GM18505 (cell line): ENCODE measurements around the gene COX5A.
A peak's percentile ranks its signal among the peaks of the same experiment; 100 is the strongest.
"Not testable (repeated sequence)": the region's sequence is repeated elsewhere in the genome, so short reads cannot be mapped to it uniquely, and the experiment has no call there.

ENCODE experiments used
- ATAC-seq: cut with Tn5 transposase; IDR thresholded peaks from one replicate; pipeline ENCODE4 v1.9.1; 2021; ENCODE audit not compliant: unreplicated experiment
- POLR2A ChIP-seq: IDR thresholded peaks from 4 replicates; pipeline ENCODE4 v1.6.1; 2011; ENCODE audit warnings: borderline replicate concordance; ENCODE audit not compliant: insufficient read depth, insufficient read length; ENCODE audit errors: extremely low read depth

Gene COX5A

DNA sequence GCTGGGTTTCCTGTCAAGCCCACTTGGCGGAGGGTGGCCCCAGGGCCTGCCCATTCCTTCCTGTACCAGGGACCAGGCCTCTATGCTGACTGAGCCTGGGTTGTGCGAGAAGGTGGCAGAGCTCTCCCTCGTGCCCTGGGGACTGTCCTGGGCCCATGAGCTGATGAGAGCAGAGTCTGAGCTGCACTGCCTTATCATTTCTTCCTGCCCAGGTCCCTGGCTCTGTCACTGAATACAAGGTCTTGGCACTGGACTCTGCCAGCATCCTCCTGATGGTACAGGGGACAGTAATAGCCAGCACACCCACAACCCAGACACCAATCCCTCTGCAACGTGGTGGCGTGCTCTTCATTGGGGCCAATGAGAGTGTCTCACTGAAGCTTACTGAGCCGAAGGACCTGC is 40.6 kb downstream of the COX5A start:
- TF ChIP-seq POLR2A, result no peak
- no peak for ATAC-seq

DNA sequence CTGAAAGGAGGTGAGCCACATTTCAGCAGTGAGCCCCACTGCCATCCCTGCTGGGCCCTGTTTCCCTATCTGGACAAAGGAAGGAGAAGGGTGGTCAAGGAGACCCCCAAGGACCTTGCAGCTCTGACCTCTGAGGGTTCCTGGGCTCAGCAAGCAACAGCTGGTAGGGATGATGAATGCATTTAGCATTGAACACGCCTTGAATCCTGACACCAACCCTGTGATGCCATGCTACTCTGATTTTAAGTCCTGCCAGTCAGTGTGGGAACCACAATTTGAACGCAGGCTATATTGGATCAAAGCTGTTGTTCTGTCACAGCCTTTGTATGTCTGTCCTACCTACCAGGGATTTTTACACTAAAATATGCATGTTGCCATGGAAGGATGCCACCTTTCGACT is 41.6 kb downstream of the COX5A start:
- TF ChIP-seq POLR2A, result no peak
- no peak for ATAC-seq

GRCh38 chr15:74895830-74896229 is 42.0 kb downstream of the COX5A start:
- no peak for TF ChIP-seq POLR2A
- no peak for ATAC-seq

DNA sequence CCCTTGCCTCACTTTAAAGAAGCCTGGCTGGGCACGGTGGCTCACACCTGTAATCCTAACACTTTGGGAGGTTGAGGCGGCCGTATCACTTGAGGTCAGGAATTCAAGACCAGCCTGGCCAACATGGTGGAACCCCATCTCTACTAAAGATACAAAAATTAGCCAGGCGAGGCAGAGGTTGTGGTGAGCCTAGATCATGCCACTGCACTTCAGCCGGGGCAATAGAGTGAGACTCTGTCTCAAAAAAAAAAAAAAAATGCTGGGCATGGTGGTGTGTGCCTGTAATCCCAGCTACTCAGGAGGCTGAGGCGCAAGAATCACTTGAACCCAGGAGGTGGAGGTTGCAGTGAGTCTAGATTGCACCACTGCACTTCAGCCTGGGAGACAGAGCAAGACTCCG is 43.5 kb downstream of the COX5A start:
- not testable (repeated sequence) for ATAC-seq

DNA sequence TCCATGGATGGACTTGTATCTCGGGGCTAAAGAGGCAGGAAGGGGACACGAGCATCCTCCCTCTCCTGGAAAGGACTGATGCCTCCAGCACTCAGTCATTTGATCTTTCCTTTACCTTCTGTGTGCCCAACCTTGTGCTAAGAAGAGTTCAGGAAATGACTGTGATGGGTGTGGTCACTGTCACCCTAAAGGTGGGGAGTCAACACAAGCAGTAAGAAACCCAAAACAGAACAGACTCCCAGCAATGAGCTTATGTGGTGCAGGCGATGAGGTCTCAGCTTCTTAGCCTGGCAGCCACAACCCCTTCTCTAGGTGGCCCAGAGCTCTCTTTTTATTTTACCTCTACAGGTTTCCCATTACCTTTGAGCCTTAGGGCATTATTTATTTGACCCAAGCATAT is 44.2 kb downstream of the COX5A start:
- TF ChIP-seq POLR2A, result no peak
- ATAC-seq, result no peak

- no peak for ATAC-seq
- no peak for TF ChIP-seq POLR2A
Measured at GRCh38 chr15:74892931-74893330, 44.9 kb downstream of the COX5A start.

- no peak for TF ChIP-seq POLR2A
- ATAC-seq, result no peak
Measured at GRCh38 chr15:74892313-74892712, 45.6 kb downstream of the COX5A start.

GRCh38 chr15:74891469-74891868 is 46.4 kb downstream of the COX5A start:
- no peak for ATAC-seq
- no peak for TF ChIP-seq POLR2A

- no peak for ATAC-seq
- TF ChIP-seq POLR2A, result no peak
Measured at GRCh38 chr15:74890665-74890960, 47.3 kb downstream of the COX5A start.

DNA sequence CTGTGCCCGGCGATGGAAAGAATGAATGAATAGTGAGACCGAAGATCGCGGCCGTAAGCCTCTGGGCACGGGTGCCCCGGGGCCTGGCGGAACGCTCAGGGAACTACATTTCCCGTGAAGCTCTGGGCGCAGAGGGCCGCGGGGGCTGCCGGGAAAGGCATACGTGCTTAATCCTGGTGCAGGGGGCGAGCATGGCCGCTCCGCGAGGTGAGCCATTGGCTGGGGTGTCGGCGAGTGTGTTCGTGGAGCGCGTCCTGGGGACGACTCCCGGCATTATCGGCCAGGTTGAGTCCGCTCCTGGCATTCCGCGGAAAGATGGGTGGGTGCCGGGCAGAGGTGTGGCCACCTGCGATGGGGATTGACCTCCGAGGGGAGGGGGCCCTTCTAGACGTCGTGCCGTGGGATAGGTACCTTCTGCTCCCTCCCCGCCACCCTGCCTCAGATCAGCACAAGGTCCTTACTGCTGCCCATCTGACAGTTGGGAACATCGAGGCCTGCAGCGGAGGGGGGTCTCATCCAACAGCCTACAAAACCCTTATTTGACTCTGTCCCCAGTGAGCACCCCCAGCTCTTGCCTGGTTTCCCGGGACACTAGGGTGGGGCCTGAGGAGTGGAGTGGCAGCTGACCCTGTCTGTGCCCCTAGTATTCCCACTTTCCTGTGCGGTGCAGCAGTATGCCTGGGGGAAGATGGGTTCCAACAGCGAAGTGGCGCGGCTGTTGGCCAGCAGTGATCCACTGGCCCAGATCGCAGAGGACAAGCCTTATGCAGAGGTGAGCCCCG is 47.8 kb downstream of the COX5A start, which contains the start of gene MPI:
TSS of gene MPI (plus strand) at position 160 of the 782 bp plus-strand sequence. CDS start at position 192, 32 bp downstream.
- no peak for ATAC-seq
- peak; percentile 97 for TF ChIP-seq POLR2A

DNA sequence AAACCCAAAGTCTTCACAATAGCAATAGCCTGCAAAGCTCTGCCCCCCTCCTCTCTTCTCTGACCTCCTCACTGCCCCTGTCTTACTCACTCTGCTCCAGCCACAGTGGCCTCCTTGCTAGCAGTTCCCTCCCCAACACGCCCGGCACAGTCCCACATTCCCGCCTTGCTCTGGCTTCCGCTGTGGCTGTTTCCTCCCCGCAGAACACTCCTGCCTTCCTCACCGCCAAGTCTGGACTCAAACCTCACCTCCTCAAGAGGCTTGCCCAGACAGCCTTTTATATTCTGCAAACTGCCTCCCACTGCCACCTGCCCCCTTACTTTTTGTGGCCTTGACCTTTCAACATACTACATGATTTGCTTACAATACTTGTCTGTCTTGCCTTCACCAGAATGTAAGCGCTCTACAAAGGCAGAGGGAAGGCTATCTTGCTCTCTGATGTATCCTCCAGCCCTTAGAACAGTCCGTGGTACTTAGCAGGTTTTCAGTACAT is 48.4 kb downstream of the COX5A start:
- ATAC-seq, result no peak
- no peak for TF ChIP-seq POLR2A

DNA sequence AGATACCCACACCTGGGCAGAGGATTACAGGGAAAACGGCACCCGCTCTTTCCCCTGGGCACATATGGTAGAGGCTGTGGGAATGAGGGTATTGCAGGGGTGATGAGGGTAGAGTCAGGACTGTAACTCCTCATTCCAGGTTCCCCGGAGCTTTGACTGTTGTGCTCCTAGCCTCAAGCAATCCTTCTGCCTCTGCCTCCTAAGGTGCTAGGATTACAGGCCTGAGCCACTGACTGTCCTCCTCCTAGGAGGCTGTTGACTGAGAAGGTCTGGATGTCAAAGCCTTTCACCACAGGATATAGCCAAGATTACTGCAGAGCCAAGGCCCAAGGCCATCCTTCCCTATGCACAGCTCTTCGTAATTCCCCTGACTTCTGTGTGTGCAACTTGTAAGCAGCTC is 49.2 kb downstream of the COX5A start:
- no peak for TF ChIP-seq POLR2A
- no peak for ATAC-seq

DNA sequence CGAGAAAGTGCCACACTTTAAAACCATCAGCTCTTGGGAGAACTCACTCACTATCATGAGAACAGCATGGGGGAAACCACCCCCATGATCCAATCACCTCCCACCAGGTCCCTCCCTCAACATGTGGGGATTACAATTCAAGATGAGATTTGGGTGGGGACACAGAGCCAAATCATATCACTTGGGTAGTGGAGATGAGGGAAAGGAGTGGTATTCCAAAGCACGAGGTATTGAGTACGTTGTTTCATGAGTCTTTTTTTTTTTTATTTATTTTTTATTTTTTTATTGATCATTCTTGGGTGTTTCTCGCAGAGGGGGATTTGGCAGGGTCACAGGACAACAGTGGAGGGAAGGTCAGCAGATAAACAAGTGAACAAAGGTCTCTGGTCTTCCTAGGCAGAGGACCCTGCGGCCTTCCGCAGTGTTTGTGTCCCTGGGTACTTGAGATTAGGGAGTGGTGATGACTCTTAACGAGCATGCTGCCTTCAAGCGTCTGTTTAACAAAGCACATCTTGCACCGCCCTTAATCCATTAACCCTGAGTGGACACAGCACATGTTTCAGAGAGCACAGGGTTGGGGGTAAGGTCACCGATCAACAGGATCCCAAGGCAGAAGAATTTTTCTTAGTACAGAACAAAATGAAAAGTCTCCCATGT is 50.2 kb downstream of the COX5A start:
- not testable (repeated sequence) for ATAC-seq

- TF ChIP-seq POLR2A, result no peak
Measured at GRCh38 chr15:74885461-74885860, 52.4 kb downstream of the COX5A start.

More at GRCh38 chr15:74885461-74885860, 52.4 kb downstream of the COX5A start:
- ATAC-seq, result no peak
